Neural cell (in vitro differentiated cells): Measurements from ENCODE around the gene TMEM200B.

ENCODE experiments used
- CTCF ChIP-seq: fragments of 450-650 bp; IDR thresholded peaks from 2 replicates; pipeline ENCODE4 v1.5.1; 2014; ENCODE audit warnings: antibody characterized with exemption, mild to moderate bottlenecking, moderate library complexity; ENCODE audit not compliant: poor library complexity, severe bottlenecking
- MXI1 ChIP-seq: fragments of 450-650 bp; conservative IDR thresholded peaks from 2 replicates; pipeline ENCODE4 v1.6.1; 2014; ENCODE audit warnings: antibody characterized with exemption, mild to moderate bottlenecking; ENCODE audit not compliant: poor library complexity, severe bottlenecking
- POLR2AphosphoS5 ChIP-seq: IDR thresholded peaks from 2 replicates; pipeline ENCODE4 v1.6.1; 2012
- RAD21 ChIP-seq: fragments of 450-650 bp; conservative IDR thresholded peaks from 2 replicates; pipeline ENCODE4 v1.6.1; 2014; ENCODE audit warnings: antibody characterized with exemption, mild to moderate bottlenecking, moderate library complexity

DNA sequence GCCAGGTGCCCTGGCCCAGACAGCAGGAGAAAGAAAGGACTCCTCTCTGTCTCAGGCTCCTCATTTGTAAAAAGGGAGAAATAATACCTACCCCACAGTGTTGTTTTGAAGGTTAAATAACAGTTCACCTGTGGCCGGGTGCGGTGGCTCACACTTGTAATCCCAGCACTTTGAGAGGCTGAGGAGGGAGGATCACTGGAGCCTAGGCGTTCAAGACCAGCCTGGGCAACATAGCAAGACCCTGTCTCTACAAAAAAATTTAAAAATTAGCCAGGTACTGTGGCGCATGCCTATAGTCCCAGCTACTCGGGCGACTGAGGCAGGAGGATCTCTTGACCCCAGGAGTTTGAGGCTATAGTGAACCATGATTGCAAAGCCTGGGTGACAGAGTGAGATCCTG is 2.5 kb upstream of the TMEM200B start:
- TF ChIP-seq MXI1 (no peak), CTCF (no peak), POLR2AphosphoS5 (no peak), RAD21 (no peak)
